ENCODE data around the gene NBAS. TPM values are rescaled to one million over a fixed set of nuclear protein-coding genes. Genes with fewer than 3 reads are reported as not detected.
"Not testable (repeated sequence)": the region's sequence is repeated elsewhere in the genome, so short reads cannot be mapped to it uniquely, and the experiment has no call there.

Gene NBAS
- polyA plus RNA-seq, 1 donor: 55.8 TPM

GRCh38 chr2:15323227-15323626 is 237.9 kb downstream of the NBAS start:
- no CpG with 5 or more reads among the region's 1 CpG for WGBS (ENCODE audit: insufficient coverage, low lambda C conversion rate)
- Histone ChIP-seq H3K9me3 (ENCODE audit: control insufficient read depth, low read depth, low read length) (no peaks in the 10 kb centered on the region), H3K4me3 (ENCODE audit: low read length) (no peak overlapping the region), H3K36me3 (ENCODE audit: control insufficient read depth, insufficient read depth, low read length) (peaks cover 8% of the 10 kb centered on the region), H3K27me3 (ENCODE audit: control insufficient read depth, insufficient read depth, low read length) (no peaks in the 10 kb centered on the region), H3K27ac (ENCODE audit: low read length) (no peak overlapping the region), H3K4me1 (ENCODE audit: control insufficient read depth, insufficient read depth, low read length) (no peaks in the 10 kb centered on the region)
- DNase-seq: no peak

GRCh38 chr2:15321481-15321880 is 239.7 kb downstream of the NBAS start:
- H3K4me3 ChIP-seq (ENCODE audit: low read length); DNase-seq; H3K9me3 ChIP-seq (ENCODE audit: control insufficient read depth, low read depth, low read length); H3K27ac ChIP-seq (ENCODE audit: low read length); H3K4me1 ChIP-seq (ENCODE audit: control insufficient read depth, insufficient read depth, low read length); H3K27me3 ChIP-seq (ENCODE audit: control insufficient read depth, insufficient read depth, low read length): not testable (repeated sequence)
- peaks cover 11% of the 10 kb centered on the region for H3K36me3 ChIP-seq (ENCODE audit: control insufficient read depth, insufficient read depth, low read length)
- no CpG with 5 or more reads among the region's 4 CpGs for WGBS (ENCODE audit: insufficient coverage, low lambda C conversion rate)

- H3K4me3 ChIP-seq (ENCODE audit: low read length): no peak overlapping the region
- no CpG with 5 or more reads among the region's 12 CpGs for WGBS (ENCODE audit: insufficient coverage, low lambda C conversion rate)
- H3K36me3 ChIP-seq (ENCODE audit: control insufficient read depth, insufficient read depth, low read length): peaks cover 18% of the 10 kb centered on the region
- H3K27ac ChIP-seq (ENCODE audit: low read length): no peak overlapping the region
- peaks cover 3% of the 10 kb centered on the region for H3K9me3 ChIP-seq (ENCODE audit: control insufficient read depth, low read depth, low read length)
- no peaks in the 10 kb centered on the region for H3K4me1 ChIP-seq (ENCODE audit: control insufficient read depth, insufficient read depth, low read length)
- no peak for DNase-seq
- no peaks in the 10 kb centered on the region for H3K27me3 ChIP-seq (ENCODE audit: control insufficient read depth, insufficient read depth, low read length)
Observed at GRCh38 chr2:15316370-15316814, 244.7 kb downstream of the NBAS start.

- Histone ChIP-seq H3K9me3 (ENCODE audit: control insufficient read depth, low read depth, low read length) (peaks cover 3% of the 10 kb centered on the region), H3K4me1 (ENCODE audit: control insufficient read depth, insufficient read depth, low read length) (no peaks in the 10 kb centered on the region), H3K27me3 (ENCODE audit: control insufficient read depth, insufficient read depth, low read length) (no peaks in the 10 kb centered on the region), H3K4me3 (ENCODE audit: low read length) (no peak overlapping the region), H3K27ac (ENCODE audit: low read length) (no peak overlapping the region), H3K36me3 (ENCODE audit: control insufficient read depth, insufficient read depth, low read length) (peaks cover 18% of the 10 kb centered on the region)
- no peak for DNase-seq
- no CpG with 5 or more reads among the region's 1 CpG for WGBS (ENCODE audit: insufficient coverage, low lambda C conversion rate)
Observed at GRCh38 chr2:15315411-15315810, 245.7 kb downstream of the NBAS start.

GRCh38 chr2:15313657-15314056 is 247.5 kb downstream of the NBAS start:
- Histone ChIP-seq H3K4me1 (ENCODE audit: control insufficient read depth, insufficient read depth, low read length) (no peaks in the 10 kb centered on the region), H3K27ac (ENCODE audit: low read length) (no peak overlapping the region), H3K4me3 (ENCODE audit: low read length) (no peak overlapping the region), H3K9me3 (ENCODE audit: control insufficient read depth, low read depth, low read length) (peaks cover 3% of the 10 kb centered on the region), H3K36me3 (ENCODE audit: control insufficient read depth, insufficient read depth, low read length) (peaks cover 22% of the 10 kb centered on the region), H3K27me3 (ENCODE audit: control insufficient read depth, insufficient read depth, low read length) (no peaks in the 10 kb centered on the region)
- no CpG with 5 or more reads among the region's 1 CpG for WGBS (ENCODE audit: insufficient coverage, low lambda C conversion rate)
- no peak for DNase-seq

GRCh38 chr2:15311926-15312325 is 249.2 kb downstream of the NBAS start:
- H3K4me1 ChIP-seq (ENCODE audit: control insufficient read depth, insufficient read depth, low read length): no peaks in the 10 kb centered on the region
- H3K9me3 ChIP-seq (ENCODE audit: control insufficient read depth, low read depth, low read length): peaks cover 3% of the 10 kb centered on the region
- no peak overlapping the region for H3K4me3 ChIP-seq (ENCODE audit: low read length)
- H3K27me3 ChIP-seq (ENCODE audit: control insufficient read depth, insufficient read depth, low read length): no peaks in the 10 kb centered on the region
- peaks cover 29% of the 10 kb centered on the region for H3K36me3 ChIP-seq (ENCODE audit: control insufficient read depth, insufficient read depth, low read length)
- DNase-seq: no peak
- H3K27ac ChIP-seq (ENCODE audit: low read length): no peak overlapping the region
- WGBS (ENCODE audit: insufficient coverage, low lambda C conversion rate): no CpG with 5 or more reads among the region's 2 CpGs

- Histone ChIP-seq H3K9me3 (ENCODE audit: control insufficient read depth, low read depth, low read length) (peaks cover 3% of the 10 kb centered on the region), H3K4me1 (ENCODE audit: control insufficient read depth, insufficient read depth, low read length) (no peaks in the 10 kb centered on the region), H3K36me3 (ENCODE audit: control insufficient read depth, insufficient read depth, low read length) (peaks cover 26% of the 10 kb centered on the region), H3K27ac (ENCODE audit: low read length) (no peak overlapping the region), H3K4me3 (ENCODE audit: low read length) (no peak overlapping the region), H3K27me3 (ENCODE audit: control insufficient read depth, insufficient read depth, low read length) (no peaks in the 10 kb centered on the region)
- DNase-seq: no peak
- whole genome bisulfite sequencing (ENCODE audit: insufficient coverage, low lambda C conversion rate): no CpG with 5 or more reads among the region's 4 CpGs
Observed at GRCh38 chr2:15311201-15311907, 249.8 kb downstream of the NBAS start.

- DNase-seq: no peak
- Histone ChIP-seq H3K4me3 (ENCODE audit: low read length) (no peak overlapping the region), H3K4me1 (ENCODE audit: control insufficient read depth, insufficient read depth, low read length) (no peaks in the 10 kb centered on the region), H3K27ac (ENCODE audit: low read length) (no peak overlapping the region), H3K9me3 (ENCODE audit: control insufficient read depth, low read depth, low read length) (peaks cover 3% of the 10 kb centered on the region), H3K27me3 (ENCODE audit: control insufficient read depth, insufficient read depth, low read length) (no peaks in the 10 kb centered on the region), H3K36me3 (ENCODE audit: control insufficient read depth, insufficient read depth, low read length) (peaks cover 32% of the 10 kb centered on the region)
- WGBS (ENCODE audit: insufficient coverage, low lambda C conversion rate): 43% methylated on average over 1 of the region's 2 CpGs
Observed at GRCh38 chr2:15307526-15307925, 253.6 kb downstream of the NBAS start.

DNA sequence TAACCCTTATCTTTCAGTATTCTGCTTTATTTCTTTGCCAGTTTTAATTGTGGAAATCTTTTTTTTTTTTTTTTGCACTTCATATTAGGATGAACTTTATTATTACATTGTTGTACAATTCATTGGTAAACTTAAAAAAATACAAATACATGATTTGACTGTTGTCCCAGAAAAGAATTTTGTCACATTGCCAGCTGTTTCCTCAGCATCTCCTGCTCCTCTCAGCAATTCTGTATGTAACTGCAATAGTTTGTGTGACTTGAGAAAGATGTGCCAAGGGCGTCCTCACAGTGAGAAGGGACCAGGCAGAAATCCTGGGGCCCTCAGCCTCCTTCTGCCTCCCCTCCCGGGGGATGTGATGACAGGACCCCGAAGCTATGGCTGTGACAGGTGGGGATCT is 254.4 kb downstream of the NBAS start:
- no peak overlapping the region for H3K4me3 ChIP-seq (ENCODE audit: low read length)
- peaks cover 3% of the 10 kb centered on the region for H3K9me3 ChIP-seq (ENCODE audit: control insufficient read depth, low read depth, low read length)
- H3K4me1 ChIP-seq (ENCODE audit: control insufficient read depth, insufficient read depth, low read length): no peaks in the 10 kb centered on the region
- no peaks in the 10 kb centered on the region for H3K27me3 ChIP-seq (ENCODE audit: control insufficient read depth, insufficient read depth, low read length)
- no CpG with 5 or more reads among the region's 3 CpGs for WGBS (ENCODE audit: insufficient coverage, low lambda C conversion rate)
- no peak overlapping the region for H3K27ac ChIP-seq (ENCODE audit: low read length)
- no peak for DNase-seq
- H3K36me3 ChIP-seq (ENCODE audit: control insufficient read depth, insufficient read depth, low read length): peaks cover 36% of the 10 kb centered on the region

GRCh38 chr2:15303874-15304273 is 257.3 kb downstream of the NBAS start:
- no peak for DNase-seq
- peaks cover 3% of the 10 kb centered on the region for H3K9me3 ChIP-seq (ENCODE audit: control insufficient read depth, low read depth, low read length)
- no peaks in the 10 kb centered on the region for H3K4me1 ChIP-seq (ENCODE audit: control insufficient read depth, insufficient read depth, low read length)
- no peaks in the 10 kb centered on the region for H3K27me3 ChIP-seq (ENCODE audit: control insufficient read depth, insufficient read depth, low read length)
- H3K36me3 ChIP-seq (ENCODE audit: control insufficient read depth, insufficient read depth, low read length): peaks cover 48% of the 10 kb centered on the region
- no CpG with 5 or more reads among the region's 2 CpGs for WGBS (ENCODE audit: insufficient coverage, low lambda C conversion rate)
- H3K4me3 ChIP-seq (ENCODE audit: low read length): no peak overlapping the region
- no peak overlapping the region for H3K27ac ChIP-seq (ENCODE audit: low read length)

DNA sequence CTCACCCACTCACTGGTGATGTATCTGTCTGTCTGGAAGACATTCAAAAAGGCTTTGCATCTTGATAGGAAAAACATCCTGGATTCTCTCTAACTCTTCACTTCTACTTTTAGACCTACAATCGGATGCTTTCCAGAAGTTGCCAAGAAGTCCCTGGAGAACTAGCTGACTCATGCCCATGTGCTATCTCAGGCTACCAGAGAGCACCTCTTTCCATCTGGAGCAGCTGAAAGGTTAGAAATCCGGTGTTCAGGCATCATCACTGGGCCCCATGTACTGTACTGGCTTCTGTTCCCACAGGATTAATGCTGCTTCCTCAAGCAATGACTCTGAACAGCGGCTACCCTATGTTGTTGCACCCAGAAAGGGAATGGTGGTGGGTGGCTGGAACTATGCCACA is 259.0 kb downstream of the NBAS start:
- H3K36me3 ChIP-seq (ENCODE audit: control insufficient read depth, insufficient read depth, low read length): peaks cover 45% of the 10 kb centered on the region
- no peaks in the 10 kb centered on the region for H3K27me3 ChIP-seq (ENCODE audit: control insufficient read depth, insufficient read depth, low read length)
- WGBS (ENCODE audit: insufficient coverage, low lambda C conversion rate): no CpG with 5 or more reads among the region's 3 CpGs
- no peak overlapping the region for H3K27ac ChIP-seq (ENCODE audit: low read length)
- no peaks in the 10 kb centered on the region for H3K4me1 ChIP-seq (ENCODE audit: control insufficient read depth, insufficient read depth, low read length)
- peaks cover 3% of the 10 kb centered on the region for H3K9me3 ChIP-seq (ENCODE audit: control insufficient read depth, low read depth, low read length)
- no peak overlapping the region for H3K4me3 ChIP-seq (ENCODE audit: low read length)
- DNase-seq: no peak
